ENCODE measurements around the gene HNRNPLL.

GRCh38 chr2:38540580-38541286 is 62.0 kb downstream of the HNRNPLL start:
- no peak for TF ChIP-seq CTCF (conservative IDR thresholded peaks at IDR 0.05)
- TF ChIP-seq ZFX (IDR thresholded peaks at IDR 0.05), result no peak
